Vagina (tissue), 2 donors: Measurements from ENCODE around the gene PRDM1.

Experiments used
- CTCF ChIP-seq, 3 experiments: fragments of 450-650 bp in 2 of 3; fragments of 200-600 bp in 1 of 3; sonication (generic) in 1 of 3; IDR thresholded peaks; one replicate each; pipeline ENCODE4 v1.5.1; 2017 to 2019; ENCODE audit warnings: antibody characterized with exemption in 3 of 3, mild to moderate bottlenecking in 2 of 3, moderate library complexity in 2 of 3
- POLR2A ChIP-seq, 2 donors: fragments of 450-650 bp; IDR thresholded peaks; one replicate each; pipeline ENCODE4 v1.6.1; 2017; ENCODE audit warnings: antibody characterized with exemption in 2 of 2, mild to moderate bottlenecking in 2 of 2, moderate library complexity in 2 of 2

GRCh38 chr6:106064142-106064541 lies 22.0 kb upstream of the PRDM1 start:
- TF ChIP-seq CTCF (IDR thresholded peaks at IDR 0.05) (no peak), POLR2A (IDR thresholded peaks at IDR 0.05) (no peak)
